Dedifferentiated amniotic fluid mesenchymal stem cell (primary cell): ENCODE results near the gene PRXL2B.
"Not testable (repeated sequence)": the region's sequence is repeated elsewhere in the genome, so short reads cannot be mapped to it uniquely, and the experiment has no call there.

Experiments used
- DNase-seq: peaks from one replicate; pipeline ENCODE4 v3.0.0-alpha.2; 2016; ENCODE audit errors: extremely low spot score

Gene PRXL2B

GRCh38 chr1:2550309-2550861, 36.2 kb upstream of the PRXL2B start:
- DNase-seq = not testable (repeated sequence)

- DNase-seq = not testable (repeated sequence)
These were observed 35.0 kb upstream of the PRXL2B start for GRCh38 chr1:2551544-2551943.

- no peak for DNase-seq
These were observed 34.4 kb upstream of the PRXL2B start for GRCh38 chr1:2552189-2552588.

GRCh38 chr1:2553076-2553475, 33.5 kb upstream of the PRXL2B start:
- not testable (repeated sequence) for DNase-seq

GRCh38 chr1:2553871-2554620, 32.5 kb upstream of the PRXL2B start:
- no peak for DNase-seq

- DNase-seq = no peak
These were observed 31.8 kb upstream of the PRXL2B start for GRCh38 chr1:2554621-2555387.

GRCh38 chr1:2555634-2556276, 30.8 kb upstream of the PRXL2B start:
- DNase-seq = no peak

GRCh38 chr1:2556277-2556677, 30.3 kb upstream of the PRXL2B start, which contains the start of gene TNFRSF14:
TNFRSF14 (plus strand) TSS chr1:2556371; CDS start chr1:2556665, 294 bp downstream.
- peak; percentile 20 for DNase-seq

GRCh38 chr1:2556678-2557481, 29.7 kb upstream of the PRXL2B start:
- DNase-seq = no peak

GRCh38 chr1:2557482-2558400, 28.8 kb upstream of the PRXL2B start:
- no peak for DNase-seq

- no peak for DNase-seq
These were observed 28.2 kb upstream of the PRXL2B start for GRCh38 chr1:2558420-2558819.

- no peak for DNase-seq
These were observed 27.7 kb upstream of the PRXL2B start for GRCh38 chr1:2558861-2559260.

- DNase-seq = no peak
These were observed 26.9 kb upstream of the PRXL2B start for GRCh38 chr1:2559509-2560298.

- no peak for DNase-seq
These were observed 26.1 kb upstream of the PRXL2B start for GRCh38 chr1:2560299-2561073.

GRCh38 chr1:2561446-2561845, 25.1 kb upstream of the PRXL2B start:
- no peak for DNase-seq

- DNase-seq = no peak
These were observed 24.4 kb upstream of the PRXL2B start for GRCh38 chr1:2561898-2562895.

- no peak for DNase-seq
These were observed 23.4 kb upstream of the PRXL2B start for GRCh38 chr1:2563205-2563604.
